ENCODE data around the gene APP. TPM values are rescaled to one million over a fixed set of nuclear protein-coding genes. Genes with fewer than 3 reads are reported as not detected.
A peak's percentile ranks its signal among the peaks of the same experiment; 100 is the strongest.

The APP gene
- total RNA-seq, 1 experiment from 2014 or later = 531 TPM

DNA sequence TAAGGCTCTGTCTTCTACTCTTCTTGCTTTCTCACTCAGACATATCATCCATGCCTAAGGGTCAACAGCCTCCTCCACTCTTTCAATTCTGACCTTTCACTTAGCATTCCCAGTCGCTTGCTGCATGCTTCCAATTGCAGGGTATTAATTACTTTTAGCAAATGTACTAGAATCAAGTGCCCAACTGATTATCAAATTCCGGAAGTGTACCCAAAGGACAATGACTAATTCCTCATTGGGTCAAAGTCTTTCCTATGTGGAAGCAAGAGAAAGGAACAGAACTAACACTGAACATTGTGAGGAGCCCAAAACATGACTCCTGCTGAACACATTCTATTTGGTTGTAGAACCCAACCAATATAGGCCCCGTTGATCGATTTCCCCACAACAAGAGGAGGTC, 101.8 kb downstream of the APP start:
- Histone ChIP-seq H3K36me3 (ENCODE audit: insufficient read depth, low read length, poor library complexity, severe bottlenecking) (no peaks in the 10 kb centered on the region), H3K9me3 (ENCODE audit: low read depth, low read length, poor library complexity, severe bottlenecking) (no peaks in the 10 kb centered on the region), H3K27ac (ENCODE audit: low read depth, low read length, poor library complexity, severe bottlenecking) (no peak overlapping the region), H3K27me3 (replicated peaks; ENCODE audit: insufficient read depth, low read depth, low read length, poor library complexity) (no peaks in the 10 kb centered on the region), H3K4me3 (ENCODE audit: low read depth, low read length, poor library complexity, severe bottlenecking) (no peak overlapping the region), H3K4me1 (ENCODE audit: insufficient read depth, low read length, poor library complexity, severe bottlenecking) (peaks cover 80% of the 10 kb centered on the region)
- ChIA-PET POLR2A (ENCODE audit: low non-redundant PET) (no interaction called here), CTCF (no interaction called here)
- no TSS peak for BruUV-seq (replicated peaks)
- intact Hi-C loops (cut with micrococcal nuclease; ENCODE audit: unreplicated experiment) = no loop called here
- TF ChIP-seq EZH2 (IDR thresholded peaks at IDR 0.05; ENCODE audit: borderline replicate concordance, low read depth, low read length, poor library complexity, severe bottlenecking) (no peak), CTCF (conservative IDR thresholded peaks at IDR 0.05; ENCODE audit: low read depth, low read length) (no peak)
- no peak for DNase-seq (ENCODE audit: low spot score)

DNA sequence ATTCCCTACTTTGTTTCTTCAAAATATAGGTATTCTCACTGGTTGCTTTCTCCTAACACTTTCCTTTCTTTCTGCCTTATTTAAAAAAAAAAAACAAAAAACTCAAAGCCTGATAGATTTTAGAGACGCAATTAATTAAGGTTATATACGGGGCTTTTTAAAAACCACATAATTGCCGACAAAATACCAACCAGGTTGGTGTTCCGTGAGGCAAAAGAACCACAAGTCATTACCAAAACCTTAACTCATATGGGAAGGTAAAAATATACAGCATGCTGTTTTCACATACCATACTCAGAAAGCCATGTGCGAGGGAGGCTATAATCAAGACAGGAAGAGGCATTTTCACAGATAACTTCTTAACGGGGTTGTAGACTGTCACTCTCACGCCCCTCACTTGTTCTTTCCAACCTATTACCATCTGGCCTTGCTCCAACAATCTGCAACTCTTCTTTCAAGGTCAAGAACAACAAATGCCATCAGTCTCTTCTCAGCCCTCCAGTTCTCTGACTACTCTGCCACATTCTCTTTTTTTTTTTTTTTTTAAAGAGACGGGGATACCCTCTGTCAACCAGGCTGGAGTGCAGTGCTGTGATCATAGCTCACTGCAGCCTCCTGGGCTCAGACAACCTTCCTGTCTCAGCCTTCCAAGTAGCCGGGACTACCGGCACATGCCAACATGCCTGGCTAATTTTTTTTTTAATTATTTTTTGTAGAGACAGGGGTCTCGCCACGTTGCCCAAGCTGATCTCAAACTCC, 102.6 kb downstream of the APP start:
- TF ChIP-seq EZH2 (IDR thresholded peaks at IDR 0.05; ENCODE audit: borderline replicate concordance, low read depth, low read length, poor library complexity, severe bottlenecking) = no peak
- no peak for TF ChIP-seq CTCF (conservative IDR thresholded peaks at IDR 0.05; ENCODE audit: low read depth, low read length)
- H3K27me3 ChIP-seq (replicated peaks; ENCODE audit: insufficient read depth, low read depth, low read length, poor library complexity) = no peaks in the 10 kb centered on the region
- intact Hi-C loops (cut with micrococcal nuclease; ENCODE audit: unreplicated experiment) = no loop called here
- H3K4me1 ChIP-seq (ENCODE audit: insufficient read depth, low read length, poor library complexity, severe bottlenecking) = peaks cover 81% of the 10 kb centered on the region
- ChIA-PET POLR2A (ENCODE audit: low non-redundant PET) (interaction anchor here (0.6 kb wide), 1 partner anchor 51 kb away, joined by 3 read pairs; no protein-coding TSS in a partner anchor), CTCF (no interaction called here)
- no TSS peak for BruUV-seq (replicated peaks)
- DNase-seq (ENCODE audit: low spot score) = peak; percentile 81
- H3K36me3 ChIP-seq (ENCODE audit: insufficient read depth, low read length, poor library complexity, severe bottlenecking) = no peaks in the 10 kb centered on the region
- H3K4me3 ChIP-seq (ENCODE audit: low read depth, low read length, poor library complexity, severe bottlenecking) = no peak overlapping the region
- no peak overlapping the region for H3K27ac ChIP-seq (ENCODE audit: low read depth, low read length, poor library complexity, severe bottlenecking)
- no peaks in the 10 kb centered on the region for H3K9me3 ChIP-seq (ENCODE audit: low read depth, low read length, poor library complexity, severe bottlenecking)

DNA sequence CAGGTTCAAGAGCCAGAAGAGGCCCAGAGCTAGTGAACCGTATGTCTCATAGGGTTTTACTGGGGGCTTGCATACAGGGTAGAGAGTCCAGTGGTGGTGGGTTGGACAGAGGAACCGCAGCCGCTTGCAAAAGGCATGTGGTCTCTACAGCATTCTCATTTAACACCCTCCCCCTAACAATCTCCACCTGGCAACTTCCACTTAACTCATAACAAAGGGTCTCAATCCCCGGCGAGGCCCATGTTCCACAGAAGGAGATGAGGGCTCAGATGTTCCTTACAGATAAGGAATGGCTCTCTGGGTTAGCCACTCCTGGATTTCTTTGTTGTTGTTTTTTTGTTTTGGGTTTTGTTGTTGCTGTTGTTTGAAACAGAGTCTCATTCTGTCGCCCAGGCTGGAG, 106.1 kb downstream of the APP start:
- TF ChIP-seq CTCF (conservative IDR thresholded peaks at IDR 0.05; ENCODE audit: low read depth, low read length) (no peak), EZH2 (IDR thresholded peaks at IDR 0.05; ENCODE audit: borderline replicate concordance, low read depth, low read length, poor library complexity, severe bottlenecking) (no peak)
- ChIA-PET CTCF (no interaction called here), POLR2A (ENCODE audit: low non-redundant PET) (no interaction called here)
- H3K4me3 ChIP-seq (ENCODE audit: low read depth, low read length, poor library complexity, severe bottlenecking) = no peak overlapping the region
- no peaks in the 10 kb centered on the region for H3K36me3 ChIP-seq (ENCODE audit: insufficient read depth, low read length, poor library complexity, severe bottlenecking)
- no peaks in the 10 kb centered on the region for H3K27me3 ChIP-seq (replicated peaks; ENCODE audit: insufficient read depth, low read depth, low read length, poor library complexity)
- intact Hi-C loops (cut with micrococcal nuclease; ENCODE audit: unreplicated experiment) = no loop called here
- H3K9me3 ChIP-seq (ENCODE audit: low read depth, low read length, poor library complexity, severe bottlenecking) = no peaks in the 10 kb centered on the region
- no peak for DNase-seq (ENCODE audit: low spot score)
- no TSS peak for BruUV-seq (replicated peaks)
- peaks cover 46% of the 10 kb centered on the region for H3K4me1 ChIP-seq (ENCODE audit: insufficient read depth, low read length, poor library complexity, severe bottlenecking)
- H3K27ac ChIP-seq (ENCODE audit: low read depth, low read length, poor library complexity, severe bottlenecking) = no peak overlapping the region

All from A673 (cell line).